ENCODE data around the gene TCAP. TPM values are rescaled to one million over a fixed set of nuclear protein-coding genes. Genes with fewer than 3 reads are reported as not detected.

The TCAP gene
- total RNA-seq, 1 donor from 2014 or later: 5.3 TPM

- TF ChIP-seq CTCF (IDR thresholded peaks at IDR 0.05): no peak
- intact Hi-C loops (cut with DNase I): loop anchor here (5.0 to 10.0 kb wide), 2 partner anchors 77 to 130 kb away; no protein-coding TSS in a partner anchor
- Histone ChIP-seq H3K36me3 (no peaks in the 10 kb centered on the region), H3K4me1 (peaks cover 5% of the 10 kb centered on the region), H3K27me3 (peaks cover 27% of the 10 kb centered on the region), H3K9me3 (no peaks in the 10 kb centered on the region), H3K4me3 (no peak overlapping the region), H3K27ac (no peak overlapping the region)
- DNase-seq (no peak), ATAC-seq (no peak)
Observed at GRCh38 chr17:39624313-39624712, 40.8 kb upstream of the TCAP start.

- intact Hi-C loops (cut with DNase I): loop anchor here (10.0 kb wide), 1 partner anchor 130 kb away; no protein-coding TSS in a partner anchor
- TF ChIP-seq CTCF (IDR thresholded peaks at IDR 0.05): no peak
- H3K27me3 ChIP-seq: peaks cover 33% of the 10 kb centered on the region
- H3K4me1 ChIP-seq: peaks cover 5% of the 10 kb centered on the region
- H3K36me3 ChIP-seq: no peaks in the 10 kb centered on the region
- H3K27ac ChIP-seq: no peak overlapping the region
- H3K9me3 ChIP-seq: no peaks in the 10 kb centered on the region
- H3K4me3 ChIP-seq: no peak overlapping the region
- ATAC-seq (no peak), DNase-seq (no peak)
Observed at GRCh38 chr17:39625198-39625785, 39.9 kb upstream of the TCAP start.

GRCh38 chr17:39626171-39627046 lies 38.7 kb upstream of the TCAP start, which contains the start of gene PPP1R1B:
PPP1R1B (plus strand) TSS chr17:39626952; CDS start chr17:39627393, 441 bp downstream.
- Histone ChIP-seq H3K27me3 (peaks cover 33% of the 10 kb centered on the region), H3K27ac (no peak within 1 kb of the TSS), H3K4me3 (peak within 1 kb of the TSS; percentile 39), H3K36me3 (no peaks in the 10 kb centered on the region), H3K9me3 (no peaks in the 10 kb centered on the region), H3K4me1 (peaks cover 5% of the 10 kb centered on the region)
- no peak for TF ChIP-seq CTCF (IDR thresholded peaks at IDR 0.05)
- no peak for DNase-seq
- no peak for ATAC-seq
- intact Hi-C loops (cut with DNase I): loop anchor here (10.0 kb wide), 1 partner anchor 128 kb away; no protein-coding TSS in a partner anchor

- no peak for DNase-seq
- H3K27ac ChIP-seq: no peak overlapping the region
- H3K9me3 ChIP-seq: no peaks in the 10 kb centered on the region
- intact Hi-C loops (cut with DNase I): loop anchor here (10.0 kb wide), 1 partner anchor 128 kb away; no protein-coding TSS in a partner anchor
- peaks cover 3% of the 10 kb centered on the region for H3K4me1 ChIP-seq
- peaks cover 33% of the 10 kb centered on the region for H3K27me3 ChIP-seq
- H3K4me3 ChIP-seq: peak overlapping the region; percentile 39
- no peak for TF ChIP-seq CTCF (IDR thresholded peaks at IDR 0.05)
- ATAC-seq: no peak
- no peaks in the 10 kb centered on the region for H3K36me3 ChIP-seq
Observed at GRCh38 chr17:39627047-39627711, 38.0 kb upstream of the TCAP start.

- Histone ChIP-seq H3K9me3 (no peaks in the 10 kb centered on the region), H3K27ac (peak overlapping the region; percentile 24), H3K27me3 (peaks cover 33% of the 10 kb centered on the region), H3K4me1 (no peaks in the 10 kb centered on the region), H3K36me3 (no peaks in the 10 kb centered on the region), H3K4me3 (peak overlapping the region; percentile 39)
- no peak for DNase-seq
- intact Hi-C loops (cut with DNase I): loop anchor here (10.0 kb wide), 1 partner anchor 127 kb away; no protein-coding TSS in a partner anchor
- ATAC-seq: no peak
- no peak for TF ChIP-seq CTCF (IDR thresholded peaks at IDR 0.05)
Observed at GRCh38 chr17:39627712-39628516, 37.2 kb upstream of the TCAP start.

All from upper lobe of right lung (tissue), 1 donor.